Hematopoietic multipotent progenitor cell treated with erythropoietin and hydrocortisone succinate and interleukin-3 and kit ligand, for 6 days (in vitro differentiated cells): ENCODE measurements around the gene KREMEN1.

Experiments
- DNase-seq: peaks from one replicate; pipeline ENCODE4 v3.0.0-alpha.2; 2015

Gene KREMEN1

DNA sequence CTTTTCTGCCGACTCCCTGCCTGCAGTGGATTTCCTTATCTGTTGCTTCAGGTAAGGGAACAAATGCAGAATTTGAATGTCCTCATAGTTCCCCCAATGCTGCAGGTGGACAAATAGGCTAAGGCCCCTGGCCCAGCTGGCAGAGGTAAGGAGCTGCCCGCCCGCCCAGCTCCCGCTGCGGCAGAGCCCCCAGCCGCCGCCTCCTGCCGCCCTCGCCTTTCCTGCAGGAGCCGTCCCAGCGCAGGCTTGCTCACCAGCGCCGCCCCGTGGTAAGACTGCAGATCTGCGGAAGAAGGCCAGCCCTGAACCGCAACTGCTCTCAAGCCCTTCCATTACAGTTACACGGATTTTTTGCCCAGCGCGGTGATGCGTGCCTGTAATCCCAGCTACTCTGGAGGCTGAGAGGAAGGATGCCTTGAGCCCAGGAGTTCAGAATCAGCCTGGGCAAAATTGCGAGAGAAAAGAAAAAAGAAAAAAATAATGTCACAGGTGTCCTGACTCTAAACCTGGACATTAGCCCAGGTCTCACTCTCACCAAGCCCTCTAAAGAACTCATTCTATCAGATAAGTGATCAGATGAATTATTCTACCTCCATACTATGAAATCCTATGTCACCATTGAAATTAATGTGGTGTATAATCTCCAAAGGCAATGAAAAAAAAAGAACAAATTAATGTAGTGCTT is 81.7 kb downstream of the KREMEN1 start:
- DNase-seq = peak; percentile 84

DNA sequence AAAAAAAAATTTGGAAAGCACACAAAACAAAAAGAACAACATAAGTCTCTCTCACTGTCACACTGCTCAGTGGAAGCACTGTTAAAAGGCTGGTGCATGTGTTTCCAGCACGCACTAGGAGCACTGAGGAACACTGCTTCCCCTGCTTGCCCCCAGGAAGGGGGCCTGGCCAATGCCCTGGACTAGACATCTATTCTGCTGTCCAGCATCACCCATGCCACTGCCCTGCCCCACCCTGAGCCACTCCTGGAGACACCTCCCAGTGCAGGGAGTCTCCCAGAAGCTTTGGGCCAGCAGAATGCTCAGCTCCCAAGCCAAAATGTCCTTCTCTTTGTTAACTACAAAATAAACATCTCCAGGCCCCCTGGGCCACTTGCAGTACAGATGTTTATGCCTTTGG is 83.1 kb downstream of the KREMEN1 start:
- DNase-seq = no peak

DNA sequence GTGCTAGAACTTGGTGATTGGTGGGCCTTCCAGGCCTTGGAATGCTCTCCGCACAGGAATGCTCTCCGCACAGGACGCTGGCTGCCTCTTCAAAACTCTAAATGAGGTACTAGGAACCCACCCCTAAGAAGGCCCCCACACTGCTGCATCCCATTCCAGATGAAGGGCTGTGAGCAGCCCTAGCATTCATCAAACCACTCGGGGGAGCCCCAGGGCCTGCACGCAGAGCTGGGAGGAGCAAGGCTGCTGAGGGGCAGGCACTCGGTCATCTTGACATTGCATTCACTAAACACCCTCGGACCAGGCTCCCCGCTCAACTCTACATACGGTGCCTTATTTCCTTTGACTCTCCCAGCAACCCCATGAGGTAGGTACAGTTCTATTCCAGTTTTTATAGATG is 83.7 kb downstream of the KREMEN1 start:
- peak; percentile 75 for DNase-seq

DNA sequence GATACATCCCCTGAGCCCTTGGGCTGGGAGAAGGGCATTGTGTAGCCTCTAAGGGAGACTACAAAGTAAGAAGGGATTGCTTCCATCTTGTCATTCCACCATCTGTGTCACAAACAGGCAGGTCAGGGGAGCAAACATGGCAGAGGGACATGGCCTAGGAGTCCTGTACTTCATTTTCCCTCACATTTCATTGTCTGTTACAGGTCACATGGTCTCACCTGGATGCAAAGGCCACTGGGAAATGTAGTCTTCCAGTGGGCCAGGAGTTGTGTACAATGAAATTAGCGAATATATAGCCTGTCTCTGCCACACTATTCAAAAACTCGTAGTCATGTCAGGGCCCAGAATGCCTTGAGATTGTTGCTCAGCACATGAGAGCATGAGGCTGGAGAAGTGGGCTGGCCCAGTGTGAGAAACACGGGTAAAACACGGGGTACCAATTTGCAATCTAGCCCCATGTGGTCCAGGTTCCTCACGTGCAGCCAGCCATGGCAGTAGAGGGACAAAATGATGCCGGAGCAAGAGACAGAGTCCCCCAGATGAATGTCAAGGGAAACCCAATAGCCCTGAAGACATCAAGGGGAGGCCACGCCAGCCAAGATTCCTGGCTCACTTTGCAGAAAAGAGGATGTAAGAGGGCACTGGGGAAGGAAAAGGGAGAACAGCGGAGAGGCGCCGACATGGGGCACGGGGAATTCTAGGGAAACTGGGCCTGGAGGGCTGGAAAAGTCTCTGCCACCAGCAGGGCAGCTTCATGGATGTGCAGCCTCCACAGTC is 85.1 kb downstream of the KREMEN1 start:
- DNase-seq = peak; percentile 32

DNA sequence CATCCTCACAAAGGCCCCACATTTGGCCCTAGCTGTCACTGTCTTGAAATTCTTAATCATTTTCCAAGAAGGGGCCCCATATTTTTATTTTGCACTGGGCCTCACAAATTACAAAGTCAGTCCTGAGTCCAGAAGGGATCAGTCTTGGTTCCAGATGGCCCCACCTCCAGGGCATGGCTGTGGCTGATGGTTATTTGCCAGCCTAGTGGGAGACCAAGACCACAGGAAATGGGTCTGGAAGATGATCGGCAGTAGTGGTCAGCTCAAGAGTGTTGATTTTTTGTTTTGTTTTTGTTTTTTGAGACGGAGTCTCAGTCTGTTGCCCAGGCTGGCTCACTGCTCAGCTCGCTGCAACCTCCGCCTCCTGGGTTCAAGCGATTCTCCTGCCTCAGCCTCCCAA is 85.7 kb downstream of the KREMEN1 start:
- DNase-seq = no peak

DNA sequence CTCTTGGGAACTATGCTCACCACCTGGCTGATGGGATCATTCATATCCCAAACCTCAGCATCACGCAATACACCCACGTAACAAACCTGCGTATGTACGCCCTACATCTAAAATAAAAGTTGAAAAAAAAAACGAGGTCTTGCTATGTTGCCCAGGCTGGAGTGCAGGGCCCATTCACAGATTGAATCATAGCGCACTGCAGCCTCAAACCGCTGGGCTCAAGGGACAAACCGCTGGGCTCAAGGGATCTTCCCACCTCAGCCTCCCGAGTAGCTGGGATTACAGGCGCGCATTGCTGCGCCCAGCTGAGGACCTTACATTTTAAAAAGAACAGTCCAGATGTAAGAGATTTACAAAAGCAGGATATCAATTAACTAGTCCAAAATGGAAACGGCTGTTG is 91.0 kb downstream of the KREMEN1 start:
- no peak for DNase-seq

DNA sequence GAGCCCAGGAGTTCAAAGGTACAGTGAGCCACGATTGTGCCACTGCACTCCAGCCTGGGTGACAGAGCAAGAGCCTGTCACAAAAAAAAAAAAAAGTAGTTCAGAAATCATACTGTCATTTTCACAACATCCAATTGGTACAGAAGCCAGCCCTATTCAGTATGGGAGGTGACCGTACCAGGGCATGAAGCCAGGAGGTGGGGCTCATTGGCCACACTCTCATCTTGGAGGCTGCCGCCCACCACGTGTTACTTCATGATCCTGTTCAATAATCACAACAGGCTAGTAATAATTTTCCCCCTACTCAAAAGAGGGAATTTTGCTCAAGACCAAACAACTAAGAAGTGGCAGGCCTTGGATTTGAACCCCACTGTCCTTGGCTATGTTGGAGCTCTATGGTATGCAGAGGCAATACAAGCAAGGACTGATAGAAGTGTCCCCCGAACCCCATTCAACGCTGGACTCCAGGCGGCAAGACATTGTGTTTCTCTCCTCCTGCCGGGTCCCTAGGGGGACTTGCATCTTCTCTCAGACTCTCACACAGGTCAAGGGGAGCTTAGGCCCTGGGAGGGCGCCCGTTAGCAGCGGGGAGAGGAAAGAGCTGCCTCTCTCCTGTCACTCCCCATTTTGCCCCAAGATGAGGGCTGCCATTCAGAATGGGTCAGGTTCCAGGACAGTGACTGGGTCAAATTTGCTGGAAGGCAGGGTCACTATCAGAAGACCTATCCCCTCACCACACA is 92.7 kb downstream of the KREMEN1 start:
- DNase-seq = peak; percentile 77

DNA sequence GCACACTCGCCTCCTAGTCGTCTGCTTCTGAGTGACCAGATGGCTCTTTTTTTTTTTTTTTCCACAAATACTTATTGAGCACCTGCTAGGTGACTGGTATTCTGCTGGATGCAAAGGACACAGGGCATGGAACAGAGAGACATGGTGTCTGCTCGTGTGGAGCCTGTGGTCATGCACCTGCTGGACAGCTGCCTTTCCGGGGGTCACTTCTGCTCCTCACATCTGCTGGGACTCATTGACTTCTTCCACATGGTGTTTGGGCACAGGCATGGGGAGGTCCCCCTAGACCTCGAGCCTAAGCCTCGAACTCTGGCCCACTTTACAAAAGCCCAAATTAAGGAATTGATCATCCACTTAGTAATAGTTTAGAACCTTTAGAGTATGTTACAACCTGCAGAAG is 93.3 kb downstream of the KREMEN1 start:
- no peak for DNase-seq

DNA sequence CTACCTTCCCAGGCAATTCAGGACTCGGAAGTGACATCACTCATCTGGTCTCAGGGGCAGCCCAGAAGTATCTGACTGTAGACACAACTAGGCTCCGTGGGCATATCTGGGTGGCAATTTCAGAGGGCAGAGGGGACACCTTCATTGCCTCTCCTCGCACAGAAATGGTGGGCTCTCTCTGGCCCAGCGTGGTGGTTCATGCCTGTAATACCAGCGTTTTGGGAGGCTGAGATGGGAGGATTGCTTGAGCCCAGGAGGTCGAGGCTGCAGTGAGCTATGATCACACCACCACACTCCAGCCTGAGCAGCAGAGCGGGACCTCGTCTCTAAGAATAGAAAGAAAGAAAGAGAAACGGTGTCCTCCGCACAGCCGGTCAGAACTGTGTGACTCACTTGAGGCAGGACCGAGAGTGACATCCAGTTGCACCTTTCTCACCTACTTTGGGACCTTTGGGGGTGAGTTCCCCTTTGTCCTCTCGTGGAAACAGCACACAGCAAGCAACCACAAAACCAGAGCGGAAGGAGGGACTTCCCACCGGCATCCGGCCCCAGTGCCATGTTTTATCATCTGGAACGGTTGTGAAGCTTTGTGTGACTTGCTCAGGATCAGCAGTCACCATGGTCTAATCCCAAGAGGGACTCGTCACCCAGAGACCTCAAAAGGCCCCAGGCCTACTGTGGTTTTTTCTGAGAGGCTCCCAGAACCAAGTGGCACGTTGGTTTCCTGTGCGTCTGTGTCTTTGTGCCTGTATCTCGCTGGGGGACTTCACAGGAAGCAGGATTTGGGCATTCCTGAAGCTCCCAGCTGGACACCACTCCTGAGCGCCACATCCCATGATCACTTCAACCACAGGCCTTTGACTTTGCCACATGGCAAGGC is 94.4 kb downstream of the KREMEN1 start:
- DNase-seq = peak; percentile 71

DNA sequence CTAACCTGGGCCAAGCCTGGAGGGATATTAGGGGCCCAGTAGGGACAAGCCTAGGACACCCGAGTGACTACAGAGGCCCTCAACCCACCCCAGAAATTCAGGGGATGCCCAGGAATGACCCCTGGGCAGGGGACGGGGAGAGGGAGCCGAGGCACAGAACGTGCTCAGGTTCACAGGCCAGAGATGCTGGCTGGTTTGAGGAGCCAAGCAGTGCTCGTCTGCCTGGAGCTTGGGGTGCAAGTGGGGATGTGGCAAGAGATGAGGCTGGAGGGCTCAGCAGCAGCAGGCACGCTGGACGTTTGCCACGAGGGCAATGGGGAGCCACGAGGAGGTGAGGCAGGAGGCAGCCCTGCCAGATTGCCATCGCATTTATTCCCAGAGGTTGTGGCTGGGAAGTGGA is 98.9 kb downstream of the KREMEN1 start:
- DNase-seq = no peak

DNA sequence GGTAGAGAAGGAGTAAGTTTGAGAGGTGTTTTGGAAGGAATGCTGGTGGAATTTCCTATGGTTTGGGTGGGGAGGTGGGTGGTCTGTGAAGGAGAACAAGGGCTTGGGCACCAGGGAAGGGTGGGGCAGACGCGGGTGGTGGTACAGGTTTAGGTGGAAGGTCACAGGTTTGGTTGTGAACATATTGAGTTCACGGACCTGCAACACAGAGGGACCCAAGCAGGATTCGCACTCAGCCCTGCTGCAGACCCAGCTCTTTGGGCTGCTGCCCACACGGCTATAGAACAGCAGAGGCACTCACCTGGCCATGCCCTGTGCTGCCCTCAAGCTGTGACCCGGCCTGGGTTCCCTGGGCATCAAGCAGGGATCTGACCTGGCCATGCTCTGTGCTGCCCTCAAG is 99.4 kb downstream of the KREMEN1 start:
- DNase-seq = no peak

DNA sequence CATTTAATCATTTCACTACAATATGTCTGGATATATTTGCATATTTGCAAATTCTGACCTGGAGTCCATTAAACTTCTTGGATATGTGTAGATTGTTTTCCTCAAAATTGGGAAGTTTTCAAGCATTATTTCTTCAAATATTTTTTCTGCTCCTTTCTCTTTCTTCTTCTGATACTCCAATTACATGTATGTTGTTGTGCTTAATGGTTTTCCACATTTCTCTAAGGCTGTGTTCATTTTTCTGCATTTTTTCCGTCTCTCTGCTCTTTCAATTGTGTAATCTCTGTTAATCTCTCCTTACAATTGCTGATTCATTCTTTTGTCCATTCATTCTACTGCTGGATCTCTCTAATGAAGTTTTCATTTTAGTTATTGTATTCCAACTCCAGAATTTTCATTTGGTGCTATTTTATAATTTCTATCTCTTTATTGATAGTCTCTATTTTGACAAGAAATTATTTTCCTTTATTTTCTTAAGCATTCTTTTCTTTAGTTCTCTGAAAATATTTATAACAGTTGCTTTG is 102.5 kb downstream of the KREMEN1 start:
- DNase-seq = no peak

DNA sequence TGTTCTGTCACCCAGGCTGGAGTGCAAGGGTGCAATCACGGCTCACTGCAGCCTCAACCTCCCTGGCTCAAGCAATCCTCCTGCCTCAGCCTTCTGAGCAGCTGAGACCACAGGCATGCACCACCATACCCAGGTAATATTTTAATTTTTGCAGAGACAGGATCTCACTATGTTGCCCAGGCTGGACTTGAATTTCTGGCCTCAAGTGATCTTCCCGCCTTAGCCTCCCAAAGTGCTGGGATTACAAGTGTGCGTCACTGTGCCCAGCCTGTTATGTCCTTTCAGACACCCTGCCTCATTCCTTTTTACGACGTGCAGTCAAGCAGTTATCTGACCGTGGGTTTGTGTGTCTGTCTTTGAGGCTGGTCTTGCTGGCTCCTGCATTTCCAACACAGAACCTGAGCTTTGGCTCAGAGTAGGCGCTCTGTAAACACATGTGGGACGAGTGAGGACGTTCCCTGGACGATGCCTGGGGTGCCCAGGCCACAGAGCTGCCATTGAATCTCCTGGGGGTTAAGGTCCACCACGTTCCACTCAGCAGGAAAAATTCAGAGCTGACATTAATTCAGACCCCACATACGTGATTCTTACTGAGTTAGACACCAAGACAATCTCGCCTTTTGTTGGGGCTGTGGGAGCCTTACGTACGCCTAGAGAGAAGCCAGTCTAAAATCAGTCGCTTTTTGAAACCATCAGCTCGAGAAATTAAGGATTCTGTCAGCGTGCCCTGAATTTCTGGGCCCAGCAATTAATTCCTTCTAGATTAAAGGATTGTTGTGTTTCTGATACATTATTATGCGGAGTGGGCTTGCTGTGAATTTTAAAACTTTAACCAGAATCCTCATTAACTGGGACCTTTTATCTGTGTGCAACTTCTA is 111.4 kb downstream of the KREMEN1 start:
- no peak for DNase-seq

DNA sequence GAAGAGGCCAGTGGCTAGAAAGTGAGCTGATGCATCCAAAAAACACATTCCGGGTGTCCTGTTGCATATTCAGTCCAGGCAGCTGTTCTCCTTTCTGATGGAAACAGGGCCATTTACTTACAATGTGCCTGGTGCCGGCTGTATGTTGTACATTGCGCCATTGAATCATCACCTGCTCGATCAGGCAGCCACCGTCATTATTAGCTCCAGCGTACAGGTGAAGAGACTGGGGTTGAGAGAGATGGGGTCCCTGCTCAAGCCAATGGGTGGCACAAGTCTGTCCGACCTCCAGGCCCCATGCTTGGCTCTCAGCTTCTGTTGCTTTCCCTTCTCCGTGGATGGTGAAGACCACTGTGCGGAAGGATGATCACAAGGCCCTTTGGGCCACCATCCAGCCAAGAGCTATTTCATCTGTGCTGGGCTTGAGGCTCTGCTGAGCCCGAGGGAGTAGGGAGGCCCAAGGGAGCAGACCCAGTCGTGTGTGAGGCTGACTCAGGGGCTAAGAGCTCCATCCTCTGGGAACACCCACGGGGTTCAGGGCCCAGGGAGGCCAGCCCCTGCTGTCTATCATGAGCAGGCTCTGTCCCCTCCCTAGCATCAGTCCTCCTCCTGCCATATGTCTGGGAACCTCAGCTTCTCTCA is 112.1 kb downstream of the KREMEN1 start:
- DNase-seq = no peak

DNA sequence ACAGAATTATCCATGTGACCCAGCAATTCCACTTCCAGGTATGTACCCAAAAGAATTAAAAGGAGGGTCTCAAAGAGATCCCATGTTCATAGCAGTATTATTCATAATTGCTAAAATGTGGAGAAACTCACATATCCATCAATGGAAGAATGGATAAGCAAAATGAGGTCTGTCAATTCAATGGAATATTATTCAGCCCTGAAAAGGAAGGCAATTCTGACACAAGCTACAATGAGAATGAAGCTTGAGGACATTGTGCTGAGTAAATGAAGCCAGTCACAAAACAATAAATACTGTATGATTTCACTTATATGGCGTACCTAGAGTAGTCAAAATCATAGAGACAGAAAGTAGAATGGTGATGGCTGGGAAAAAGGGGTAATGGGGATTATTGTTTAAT is 113.5 kb downstream of the KREMEN1 start:
- no peak for DNase-seq

DNA sequence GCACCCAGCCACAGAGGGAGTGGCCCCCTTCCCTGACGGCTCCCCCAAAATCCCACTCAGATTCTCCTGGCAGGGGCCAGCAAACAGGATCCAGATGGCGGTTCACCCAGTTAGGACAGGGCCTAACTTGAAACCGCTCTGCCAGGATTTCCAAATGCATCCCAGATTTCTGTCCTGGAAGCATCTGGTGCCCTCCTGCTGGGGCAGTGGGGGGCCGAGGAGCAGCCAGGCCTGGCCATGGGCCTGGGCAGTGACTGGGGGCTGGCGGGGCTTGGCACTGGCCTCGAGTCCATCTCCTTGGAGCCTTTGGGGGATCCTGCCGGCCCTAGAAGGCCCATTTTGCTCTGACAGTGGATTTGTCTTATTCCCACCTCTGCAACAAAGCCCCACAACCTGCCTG is 115.0 kb downstream of the KREMEN1 start:
- DNase-seq = no peak

DNA sequence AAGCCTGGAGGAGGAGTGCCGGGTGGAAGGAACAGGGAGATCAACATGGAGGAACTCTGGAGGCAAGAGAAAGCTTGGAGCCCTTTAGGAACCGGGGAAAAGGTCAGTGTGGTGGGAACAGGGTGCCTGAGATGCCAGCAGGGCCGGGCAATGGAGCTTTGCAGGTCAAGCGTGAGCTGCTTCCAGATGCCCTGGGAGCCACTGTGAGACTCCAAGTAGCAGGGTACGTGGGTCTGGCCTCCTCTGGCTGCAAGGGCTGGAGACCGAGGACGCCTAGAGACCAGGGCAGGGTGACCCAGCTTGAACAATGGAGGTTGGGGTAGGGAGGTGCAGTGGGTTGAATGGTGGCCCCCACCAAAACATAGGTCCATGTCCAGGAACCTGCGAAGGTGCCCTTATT is 117.2 kb downstream of the KREMEN1 start:
- DNase-seq = no peak

DNA sequence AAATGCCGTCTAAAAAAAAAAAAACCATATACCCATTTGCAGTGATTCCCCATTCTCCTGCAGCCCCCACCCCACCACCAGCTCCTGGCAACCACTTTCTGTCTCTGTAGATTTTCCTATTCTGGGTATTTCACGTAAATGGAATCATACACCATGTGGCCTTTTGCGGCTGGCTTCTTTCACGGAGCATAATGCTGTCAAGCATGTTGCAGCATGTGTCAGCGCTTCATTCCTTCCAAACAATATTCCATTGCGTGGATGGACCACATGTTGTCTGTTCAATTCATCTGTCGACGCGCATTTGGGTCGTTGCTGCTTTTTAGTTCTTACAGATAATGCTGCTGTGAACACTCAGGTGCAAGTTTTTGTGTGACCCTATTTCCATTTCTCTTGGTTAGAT is 118.1 kb downstream of the KREMEN1 start:
- no peak for DNase-seq

DNA sequence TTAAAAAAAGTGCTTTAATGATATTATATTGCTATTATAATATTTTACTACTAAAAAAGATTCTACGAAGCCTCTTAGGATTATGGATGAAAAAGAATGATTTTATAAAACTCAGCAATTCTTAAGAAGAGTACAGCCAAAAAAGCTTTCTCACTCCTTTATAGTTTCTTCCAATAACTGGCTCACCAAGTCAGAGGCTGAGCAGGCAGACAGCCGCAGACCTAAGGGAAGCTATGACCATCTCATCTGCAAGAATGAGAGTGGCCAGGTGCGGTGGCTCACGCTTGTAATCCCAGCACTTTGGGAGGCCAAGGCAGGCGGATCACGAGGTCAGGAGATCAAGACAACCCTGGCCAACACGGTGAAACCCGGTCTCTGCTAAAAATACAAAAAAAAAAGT is 120.2 kb downstream of the KREMEN1 start:
- no peak for DNase-seq

DNA sequence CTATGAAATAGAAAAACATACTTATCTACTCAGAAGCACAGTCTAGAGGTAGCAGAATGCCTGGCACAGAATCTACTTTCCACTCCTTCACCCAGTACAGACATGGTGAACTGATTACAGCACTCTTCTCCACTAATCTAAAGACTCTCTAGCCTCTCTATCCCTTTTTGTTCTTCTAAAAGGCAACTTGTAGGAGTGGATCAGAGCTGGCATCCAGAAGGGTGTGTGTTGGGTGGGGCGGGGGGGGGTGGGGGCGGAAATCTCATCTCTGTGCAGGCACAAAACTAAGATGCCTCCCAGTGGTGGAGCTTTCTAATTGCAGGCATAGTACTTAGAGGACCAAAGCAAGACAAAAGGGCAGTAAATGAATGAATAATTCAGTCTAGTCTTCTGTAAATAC is 121.3 kb downstream of the KREMEN1 start:
- peak; percentile 88 for DNase-seq
